WTC11 (cell line): ENCODE measurements around the gene DCTN1. TPM values are rescaled to one million over a fixed set of nuclear protein-coding genes. Genes with fewer than 3 reads are reported as not detected.

Experiments used
- ATAC-seq: fragments of 200-7000 bp; cut with Tn5 transposase; 2 replicates; pipeline ENCODE4 v1.10.0; 2021; ENCODE audit warnings: mild to moderate bottlenecking, moderate library complexity
- CTCF ChIA-PET: fragments of 300-600 bp; sonication (Branson Sonifier 250); formaldehyde crosslinking; loops from one replicate; lab custom pipeline; 2021; ENCODE audit warnings: antibody characterized with exemption; lab: Charles Lee
- POLR2A ChIA-PET: fragments of 350-600 bp; sonication (Branson Sonifier 250); formaldehyde crosslinking; loops from one replicate; lab custom pipeline; 2021; ENCODE audit warnings: antibody characterized with exemption; lab: Charles Lee
- DNase-seq: peaks from one replicate; pipeline ENCODE4 v3.0.0; 2021; ENCODE audit warnings: low spot score
- H3K27ac Mint-ChIP-seq: 2 replicates; pipeline ENCODE4 v1.8.0; 2021; ENCODE audit warnings: mixed read lengths
- H3K27me3 Mint-ChIP-seq: 2 replicates; pipeline ENCODE4 v1.8.0; 2021; ENCODE audit warnings: low read depth, mild to moderate bottlenecking, moderate library complexity, mixed read lengths
- H3K36me3 Mint-ChIP-seq: 2 replicates; pipeline ENCODE4 v1.8.0; 2021; ENCODE audit warnings: mixed read lengths
- H3K4me1 Mint-ChIP-seq: 2 replicates; pipeline ENCODE4 v1.8.0; 2022; ENCODE audit warnings: mixed read lengths
- H3K4me3 Mint-ChIP-seq: 2 replicates; pipeline ENCODE4 v1.8.0; 2021; ENCODE audit warnings: mild to moderate bottlenecking, moderate library complexity, mixed read lengths
- H3K9me3 Mint-ChIP-seq: 2 replicates; pipeline ENCODE4 v1.8.0; 2021; ENCODE audit warnings: mixed read lengths
- ELF4 ChIP-seq: sonication (generic); formaldehyde crosslinking; IDR thresholded peaks from 2 replicates; pipeline ENCODE4 v1.8.1; 2022; ENCODE audit warnings: low read depth, mild to moderate bottlenecking, moderate library complexity, missing genetic modification reagents
- ERG ChIP-seq: fragments of 250-450 bp; sonication (Bioruptor Pico); IDR thresholded peaks from 2 replicates; pipeline ENCODE4 v1.8.0; 2021; ENCODE audit warnings: mild to moderate bottlenecking
- ESRRA ChIP-seq: sonication (generic); formaldehyde crosslinking; IDR thresholded peaks from 2 replicates; pipeline ENCODE4 v1.8.1; 2022; ENCODE audit warnings: mild to moderate bottlenecking, missing genetic modification reagents, borderline replicate concordance
- FOXP1 ChIP-seq: sonication (generic); formaldehyde crosslinking; IDR thresholded peaks from 2 replicates; pipeline ENCODE4 v1.8.0; 2022; ENCODE audit warnings: missing genetic modification reagents, mild to moderate bottlenecking, moderate library complexity, borderline replicate concordance
- GTF2I ChIP-seq: fragments of 250-450 bp; sonication (Bioruptor Pico); conservative IDR thresholded peaks from 2 replicates; pipeline ENCODE4 v1.4.0; 2021; ENCODE audit warnings: mild to moderate bottlenecking
- JAZF1 ChIP-seq: fragments of 250-450 bp; sonication (Bioruptor Pico); IDR thresholded peaks from 2 replicates; pipeline ENCODE4 v1.9.0; 2021; ENCODE audit warnings: moderate library complexity, mild to moderate bottlenecking, inconsistent platforms
- MXD4 ChIP-seq: fragments of 250-450 bp; sonication (Bioruptor Pico); IDR thresholded peaks from 2 replicates; pipeline ENCODE4 v1.8.0; 2021; ENCODE audit warnings: mild to moderate bottlenecking, moderate library complexity, borderline replicate concordance
- MYBL2 ChIP-seq: sonication (generic); formaldehyde crosslinking; IDR thresholded peaks from 2 replicates; pipeline ENCODE4 v1.8.1; 2023; ENCODE audit warnings: mild to moderate bottlenecking, moderate library complexity, missing genetic modification reagents
- NFE2L1 ChIP-seq: sonication (generic); formaldehyde crosslinking; IDR thresholded peaks from 2 replicates; pipeline ENCODE4 v1.8.1; 2023; ENCODE audit warnings: missing genetic modification reagents
- NR2C2 ChIP-seq: sonication (generic); formaldehyde crosslinking; IDR thresholded peaks from 2 replicates; pipeline ENCODE4 v1.8.0; 2022; ENCODE audit warnings: mild to moderate bottlenecking, missing genetic modification reagents
- NR3C1 ChIP-seq: sonication (generic); formaldehyde crosslinking; conservative IDR thresholded peaks from 2 replicates; pipeline ENCODE4 v1.8.1; 2023; ENCODE audit warnings: low read depth, mild to moderate bottlenecking, missing genetic modification reagents
- SOX15 ChIP-seq: fragments of 250-450 bp; sonication (Bioruptor Pico); IDR thresholded peaks from 2 replicates; pipeline ENCODE4 v1.9.0; 2021; ENCODE audit warnings: mild to moderate bottlenecking
- ZMAT4 ChIP-seq: fragments of 250-450 bp; sonication (Bioruptor Pico); IDR thresholded peaks from 2 replicates; pipeline ENCODE4 v1.9.0; 2021; ENCODE audit warnings: mild to moderate bottlenecking
- ZNF219 ChIP-seq: sonication (generic); formaldehyde crosslinking; IDR thresholded peaks from 2 replicates; pipeline ENCODE4 v1.8.0; 2023; ENCODE audit warnings: missing genetic modification reagents, mild to moderate bottlenecking, borderline replicate concordance
- ZNF232 ChIP-seq: sonication (generic); formaldehyde crosslinking; IDR thresholded peaks from 2 replicates; pipeline ENCODE4 v1.8.0; 2022; ENCODE audit warnings: mild to moderate bottlenecking, missing genetic modification reagents
- total RNA-seq: library from RNA; stranded (reverse); gene quantifications from 3 replicates; pipeline ENCODE4 v1.2.3, GENCODE V29; 2021
- TF ChIP-seq, protein P1 (sequence below): sonication (generic); formaldehyde crosslinking; IDR thresholded peaks from 2 replicates; pipeline ENCODE4 v1.8.1; 2022; ENCODE audit warnings: missing genetic modification reagents, borderline replicate concordance
- TF ChIP-seq, protein P2 (sequence below): sonication (generic); formaldehyde crosslinking; IDR thresholded peaks from 2 replicates; pipeline ENCODE4 v1.8.0; 2022; ENCODE audit warnings: mild to moderate bottlenecking, missing genetic modification reagents
- TF ChIP-seq, protein P3 (sequence below): sonication (generic); formaldehyde crosslinking; conservative IDR thresholded peaks from 2 replicates; pipeline ENCODE4 v1.8.1; 2022; ENCODE audit warnings: mild to moderate bottlenecking, missing genetic modification reagents
- TF ChIP-seq, protein P4 (sequence below): sonication (generic); formaldehyde crosslinking; IDR thresholded peaks from 2 replicates; pipeline ENCODE4 v1.8.1; 2022; ENCODE audit warnings: low read depth, missing genetic modification reagents, borderline replicate concordance

DCTN1 gene
- total RNA-seq, 1 experiment from 2014 or later = 179 TPM

GRCh38 chr2:74347303-74347702 is 32.8 kb downstream of the DCTN1 start:
- no peaks in the 10 kb centered on the region for H3K9me3 Mint-ChIP-seq
- TF ChIP-seq GTF2I (CRISPR knock-in tag) = no peak
- TF ChIP-seq, all 79 proteins: peak for 0
- ATAC-seq = no peak
- H3K27me3 Mint-ChIP-seq = peaks cover 22% of the 10 kb centered on the region
- no peak overlapping the region for H3K27ac Mint-ChIP-seq
- no peak overlapping the region for H3K4me3 Mint-ChIP-seq
- ChIA-PET CTCF (interaction anchor here (1.1 kb wide), 1 partner anchor 12 kb away, joined by 12 read pairs; no protein-coding TSS in a partner anchor), POLR2A (no interaction called here)
- DNase-seq = no peak
- no peaks in the 10 kb centered on the region for H3K36me3 Mint-ChIP-seq
- no peaks in the 10 kb centered on the region for H3K4me1 Mint-ChIP-seq

- Mint-ChIP-seq H3K4me1 (no peaks in the 10 kb centered on the region), H3K9me3 (no peaks in the 10 kb centered on the region), H3K27me3 (peaks cover 29% of the 10 kb centered on the region), H3K36me3 (no peaks in the 10 kb centered on the region), H3K27ac (no peak overlapping the region), H3K4me3 (no peak overlapping the region)
- TF ChIP-seq ERG (no peak), FOXP1 (no peak), ZNF219 (CRISPR knock-in tag) (no peak), NR2C2 (CRISPR knock-in tag) (no peak), MYBL2 (CRISPR knock-in tag) (no peak), MXD4 (CRISPR knock-in tag) (no peak), SOX15 (no peak), ZMAT4 (CRISPR knock-in tag) (no peak), JAZF1 (CRISPR knock-in tag) (no peak), ZNF232 (CRISPR knock-in tag) (no peak), ELF4 (CRISPR knock-in tag) (no peak), NR3C1 (CRISPR knock-in tag) (no peak), ESRRA (no peak), NFE2L1 (CRISPR knock-in tag) (no peak)
- TF ChIP-seq, protein P1, sequence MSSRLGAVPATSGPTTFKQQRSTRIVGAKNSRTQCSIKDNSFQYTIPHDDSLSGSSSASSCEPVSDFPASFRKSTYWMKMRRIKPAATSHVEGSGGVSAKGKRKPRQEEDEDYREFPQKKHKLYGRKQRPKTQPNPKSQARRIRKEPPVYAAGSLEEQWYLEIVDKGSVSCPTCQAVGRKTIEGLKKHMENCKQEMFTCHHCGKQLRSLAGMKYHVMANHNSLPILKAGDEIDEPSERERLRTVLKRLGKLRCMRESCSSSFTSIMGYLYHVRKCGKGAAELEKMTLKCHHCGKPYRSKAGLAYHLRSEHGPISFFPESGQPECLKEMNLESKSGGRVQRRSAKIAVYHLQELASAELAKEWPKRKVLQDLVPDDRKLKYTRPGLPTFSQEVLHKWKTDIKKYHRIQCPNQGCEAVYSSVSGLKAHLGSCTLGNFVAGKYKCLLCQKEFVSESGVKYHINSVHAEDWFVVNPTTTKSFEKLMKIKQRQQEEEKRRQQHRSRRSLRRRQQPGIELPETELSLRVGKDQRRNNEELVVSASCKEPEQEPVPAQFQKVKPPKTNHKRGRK (CRISPR knock-in tag) = no peak
- TF ChIP-seq, protein P2, sequence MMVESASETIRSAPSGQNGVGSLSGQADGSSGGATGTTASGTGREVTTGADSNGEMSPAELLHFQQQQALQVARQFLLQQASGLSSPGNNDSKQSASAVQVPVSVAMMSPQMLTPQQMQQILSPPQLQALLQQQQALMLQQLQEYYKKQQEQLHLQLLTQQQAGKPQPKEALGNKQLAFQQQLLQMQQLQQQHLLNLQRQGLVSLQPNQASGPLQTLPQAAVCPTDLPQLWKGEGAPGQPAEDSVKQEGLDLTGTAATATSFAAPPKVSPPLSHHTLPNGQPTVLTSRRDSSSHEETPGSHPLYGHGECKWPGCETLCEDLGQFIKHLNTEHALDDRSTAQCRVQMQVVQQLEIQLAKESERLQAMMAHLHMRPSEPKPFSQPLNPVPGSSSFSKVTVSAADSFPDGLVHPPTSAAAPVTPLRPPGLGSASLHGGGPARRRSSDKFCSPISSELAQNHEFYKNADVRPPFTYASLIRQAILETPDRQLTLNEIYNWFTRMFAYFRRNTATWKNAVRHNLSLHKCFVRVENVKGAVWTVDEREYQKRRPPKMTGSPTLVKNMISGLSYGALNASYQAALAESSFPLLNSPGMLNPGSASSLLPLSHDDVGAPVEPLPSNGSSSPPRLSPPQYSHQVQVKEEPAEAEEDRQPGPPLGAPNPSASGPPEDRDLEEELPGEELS (CRISPR knock-in tag) = no peak
- TF ChIP-seq, protein P3, sequence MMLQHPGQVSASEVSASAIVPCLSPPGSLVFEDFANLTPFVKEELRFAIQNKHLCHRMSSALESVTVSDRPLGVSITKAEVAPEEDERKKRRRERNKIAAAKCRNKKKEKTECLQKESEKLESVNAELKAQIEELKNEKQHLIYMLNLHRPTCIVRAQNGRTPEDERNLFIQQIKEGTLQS (CRISPR knock-in tag) = no peak
- TF ChIP-seq, protein P4, sequence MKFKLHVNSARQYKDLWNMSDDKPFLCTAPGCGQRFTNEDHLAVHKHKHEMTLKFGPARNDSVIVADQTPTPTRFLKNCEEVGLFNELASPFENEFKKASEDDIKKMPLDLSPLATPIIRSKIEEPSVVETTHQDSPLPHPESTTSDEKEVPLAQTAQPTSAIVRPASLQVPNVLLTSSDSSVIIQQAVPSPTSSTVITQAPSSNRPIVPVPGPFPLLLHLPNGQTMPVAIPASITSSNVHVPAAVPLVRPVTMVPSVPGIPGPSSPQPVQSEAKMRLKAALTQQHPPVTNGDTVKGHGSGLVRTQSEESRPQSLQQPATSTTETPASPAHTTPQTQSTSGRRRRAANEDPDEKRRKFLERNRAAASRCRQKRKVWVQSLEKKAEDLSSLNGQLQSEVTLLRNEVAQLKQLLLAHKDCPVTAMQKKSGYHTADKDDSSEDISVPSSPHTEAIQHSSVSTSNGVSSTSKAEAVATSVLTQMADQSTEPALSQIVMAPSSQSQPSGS (CRISPR knock-in tag) = no peak
- ChIA-PET POLR2A (no interaction called here), CTCF (interaction anchor here (0.7 to 3.5 kb wide), 3 partner anchors 10 to 46 kb away, joined by 3 to 36 read pairs (median 6); no protein-coding TSS in a partner anchor)
- DNase-seq (no peak), ATAC-seq (peak; percentile 57)
These were observed 34.7 kb downstream of the DCTN1 start for GRCh38 chr2:74345272-74345943.
